Fibroblast of skin of right biceps (primary cell): ENCODE data around the gene MCHR1.

Experiments
- DNase-seq: peaks from one replicate; pipeline ENCODE4 v3.0.0-alpha.2; 2013

Gene MCHR1

DNA sequence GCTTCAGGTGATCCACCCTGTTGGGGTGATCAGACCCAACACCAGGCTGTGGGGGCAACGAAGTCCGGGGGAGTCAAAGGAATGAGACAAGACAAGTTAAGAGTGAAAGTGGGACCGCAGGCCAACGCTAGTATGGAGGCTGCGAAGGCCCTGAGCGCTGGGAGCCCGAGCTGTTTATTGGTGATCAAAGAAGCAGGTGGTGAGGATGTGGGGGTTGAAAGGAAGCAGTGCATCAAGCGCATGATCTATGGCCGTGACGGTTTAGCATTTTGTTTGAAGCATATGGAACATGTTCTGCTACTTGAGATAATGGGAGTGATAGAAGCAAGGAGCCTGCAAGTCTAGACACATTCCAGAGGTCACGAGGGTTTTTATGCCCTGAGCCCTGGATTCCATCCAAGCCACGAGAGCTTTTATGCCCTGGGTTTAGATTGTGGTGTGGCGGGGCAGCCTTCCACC is 49.5 kb downstream of the MCHR1 start:
- DNase-seq, result peak; percentile 55

DNA sequence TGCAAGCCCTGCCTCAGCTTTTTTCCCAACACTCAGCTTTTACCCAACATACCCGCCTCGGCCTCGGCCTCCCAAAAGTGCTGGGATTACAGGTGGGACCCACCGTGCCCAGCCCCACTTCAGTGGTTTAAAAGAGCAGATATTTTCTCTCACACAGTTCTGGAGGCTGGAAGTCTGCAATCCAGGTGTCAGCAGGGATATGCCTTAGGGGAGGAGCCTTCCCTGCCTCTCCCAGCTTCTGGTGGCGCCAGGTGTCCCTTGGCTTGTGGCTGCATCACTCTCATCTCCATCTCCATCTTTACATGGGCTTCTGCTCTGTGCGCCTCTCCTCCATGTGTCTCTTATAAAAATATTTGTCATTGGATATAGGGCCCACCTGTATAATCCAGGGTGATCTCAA is 50.0 kb downstream of the MCHR1 start:
- no peak for DNase-seq
